Loucy (cell line): Measurements from ENCODE around the gene FANCC.

ENCODE experiments used
- H2AFZ ChIP-seq: fragments of 200-600 bp; sonication (generic); 2 replicates; pipeline ENCODE4 v1.6.0; 2016; ENCODE audit warnings: antibody characterized with exemption, mild to moderate bottlenecking, low read length, moderate library complexity
- H3F3A ChIP-seq: fragments of 200-600 bp; 2 replicates; pipeline ENCODE4 v1.6.0; 2016; ENCODE audit warnings: antibody characterized with exemption, low read depth, mild to moderate bottlenecking
- H3K27me3 ChIP-seq: fragments of 200-600 bp; sonication (generic); 2 replicates; pipeline ENCODE4 v1.6.1; 2014; ENCODE audit warnings: low read length, mild to moderate bottlenecking; ENCODE audit not compliant: insufficient read depth, poor library complexity, severe bottlenecking
- H3K36me3 ChIP-seq: fragments of 200-600 bp; sonication (generic); 2 replicates; pipeline ENCODE4 v1.6.1; 2016; ENCODE audit warnings: low read length; ENCODE audit not compliant: insufficient read depth
- H3K4me1 ChIP-seq: fragments of 200-600 bp; sonication (generic); 2 replicates; pipeline ENCODE4 v1.5.1; 2014; ENCODE audit warnings: low read length, mild to moderate bottlenecking; ENCODE audit not compliant: insufficient read depth, poor library complexity, severe bottlenecking
- H3K4me2 ChIP-seq: fragments of 200-600 bp; sonication (generic); 2 replicates; pipeline ENCODE4 v1.6.0; 2014; ENCODE audit warnings: antibody characterized with exemption, low read length, low read depth, mild to moderate bottlenecking; ENCODE audit not compliant: poor library complexity, severe bottlenecking
- H3K4me3 ChIP-seq: fragments of 200-600 bp; sonication (generic); 2 replicates; pipeline ENCODE4 v1.5.1; 2014; ENCODE audit warnings: low read length, mild to moderate bottlenecking, mixed read lengths; ENCODE audit not compliant: poor library complexity, severe bottlenecking
- H3K79me2 ChIP-seq: fragments of 200-600 bp; sonication (generic); 2 replicates; pipeline ENCODE4 v1.6.1; 2014; ENCODE audit warnings: low read length; ENCODE audit not compliant: insufficient read depth
- H3K9ac ChIP-seq: fragments of 200-600 bp; sonication (generic); 2 replicates; pipeline ENCODE4 v1.6.0; 2014; ENCODE audit warnings: mild to moderate bottlenecking, low read depth, low read length, moderate library complexity; ENCODE audit not compliant: poor library complexity, severe bottlenecking
- H3K9me2 ChIP-seq: fragments of 200-600 bp; sonication (generic); replicated peaks from 2 replicates; pipeline ENCODE4 v1.6.1; 2016; ENCODE audit warnings: low read depth, low read length, mixed read lengths
- H3K9me3 ChIP-seq: fragments of 200-600 bp; sonication (generic); 2 replicates; pipeline ENCODE4 v1.6.1; 2014; ENCODE audit warnings: mild to moderate bottlenecking, antibody characterized with exemption, low read length, low read depth; ENCODE audit not compliant: insufficient read depth
- H4K20me1 ChIP-seq: fragments of 200-600 bp; sonication (generic); 2 replicates; pipeline ENCODE4 v1.6.0; 2014; ENCODE audit warnings: antibody characterized with exemption, low read length, mild to moderate bottlenecking; ENCODE audit not compliant: insufficient read depth, poor library complexity, severe bottlenecking
- CTCF ChIP-seq: fragments of 200-600 bp; sonication (generic); conservative IDR thresholded peaks from 2 replicates; pipeline ENCODE4 v1.5.1; 2014; ENCODE audit warnings: mild to moderate bottlenecking, antibody characterized with exemption, low read length
- EZH2phosphoT487 ChIP-seq: fragments of 200-600 bp; IDR thresholded peaks from 2 replicates; pipeline ENCODE4 v1.6.1; 2018; ENCODE audit warnings: antibody characterized with exemption, mild to moderate bottlenecking, moderate library complexity, borderline replicate concordance

The FANCC gene

GRCh38 chr9:95283673-95284072, 33.8 kb downstream of the FANCC start:
- Histone ChIP-seq H2AFZ (no peak overlapping the region), H3F3A (no peaks in the 10 kb centered on the region), H3K9me3 (peaks cover 13% of the 10 kb centered on the region), H4K20me1 (no peaks in the 10 kb centered on the region), H3K36me3 (no peaks in the 10 kb centered on the region), H3K9ac (no peak overlapping the region), H3K79me2 (peaks cover 18% of the 10 kb centered on the region), H3K4me2 (no peak overlapping the region), H3K4me3 (no peak overlapping the region), H3K4me1 (no peaks in the 10 kb centered on the region), H3K27me3 (no peaks in the 10 kb centered on the region), H3K9me2 (no peaks in the 10 kb centered on the region)
- TF ChIP-seq EZH2phosphoT487, result no peak
- no peak for TF ChIP-seq CTCF

GRCh38 chr9:95282332-95282731, 35.2 kb downstream of the FANCC start:
- Histone ChIP-seq H3K27me3 (no peaks in the 10 kb centered on the region), H3K36me3 (no peaks in the 10 kb centered on the region), H3K79me2 (peaks cover 28% of the 10 kb centered on the region), H2AFZ (no peak overlapping the region), H3K4me1 (no peaks in the 10 kb centered on the region), H3K9me3 (peaks cover 13% of the 10 kb centered on the region), H3F3A (no peaks in the 10 kb centered on the region), H3K4me3 (no peak overlapping the region), H3K9ac (no peak overlapping the region), H3K9me2 (no peaks in the 10 kb centered on the region), H3K4me2 (no peak overlapping the region), H4K20me1 (no peaks in the 10 kb centered on the region)
- TF ChIP-seq EZH2phosphoT487, result no peak
- TF ChIP-seq CTCF, result no peak

- Histone ChIP-seq H2AFZ (no peak overlapping the region), H3K36me3 (no peaks in the 10 kb centered on the region), H4K20me1 (no peaks in the 10 kb centered on the region), H3K9me2 (no peaks in the 10 kb centered on the region), H3F3A (no peaks in the 10 kb centered on the region), H3K27me3 (no peaks in the 10 kb centered on the region), H3K4me2 (no peak overlapping the region), H3K79me2 (peaks cover 34% of the 10 kb centered on the region), H3K4me3 (no peak overlapping the region), H3K9me3 (peaks cover 13% of the 10 kb centered on the region), H3K4me1 (no peaks in the 10 kb centered on the region), H3K9ac (no peak overlapping the region)
- TF ChIP-seq CTCF (no peak), EZH2phosphoT487 (no peak)
Observed at GRCh38 chr9:95280745-95281144, 36.8 kb downstream of the FANCC start.
